HG03159 (cell line): Measurements from ENCODE around the gene EWSR1.
"Not testable (repeated sequence)": the region's sequence is repeated elsewhere in the genome, so short reads cannot be mapped to it uniquely, and the experiment has no call there.

Experiments
- ATAC-seq: cut with Tn5 transposase; IDR thresholded peaks from one replicate; pipeline ENCODE4 v1.9.1; 2021; ENCODE audit warnings: mild to moderate bottlenecking, moderate library complexity; ENCODE audit not compliant: unreplicated experiment

The EWSR1 gene

DNA sequence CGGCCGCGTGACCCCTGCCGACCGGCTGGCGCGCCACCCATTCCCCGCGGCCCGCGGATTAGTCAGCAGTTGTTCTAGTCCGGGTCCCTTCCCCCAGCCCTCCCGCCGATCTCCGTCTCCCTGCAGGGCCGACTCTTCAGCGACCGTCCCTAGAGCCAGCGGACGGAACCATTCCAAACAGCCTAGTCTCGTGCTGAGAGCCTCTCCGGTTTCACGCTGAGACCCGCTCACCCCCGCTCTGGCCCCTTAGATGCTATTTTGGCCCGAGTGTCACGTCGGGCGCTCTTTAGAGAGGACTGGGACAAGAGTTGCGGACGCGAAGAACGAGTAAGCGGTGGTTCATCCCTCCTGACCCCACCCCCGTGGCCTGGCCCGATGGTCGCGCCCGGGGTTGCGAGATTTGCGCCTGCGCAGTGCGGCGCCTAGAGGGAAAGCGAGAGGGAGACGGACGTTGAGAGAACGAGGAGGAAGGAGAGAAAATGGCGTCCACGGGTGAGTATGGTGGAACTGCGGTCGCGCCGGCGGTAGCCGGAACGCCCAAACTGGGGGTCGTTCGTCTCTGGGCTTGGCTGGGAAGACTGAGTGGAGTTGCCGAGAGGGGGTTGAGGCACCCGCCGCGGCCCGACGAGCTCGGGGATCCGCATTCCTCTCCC lies at the start of gene EWSR1, which contains the start of gene RHBDD3:
Gene EWSR1 (plus strand): TSS at position 411 of the 653 bp plus-strand sequence. CDS start 69 bp downstream, at position 480.
Gene RHBDD3 (minus strand): TSS at position 124 of the 653 bp plus-strand sequence. CDS start 2,355 bp downstream, outside the sequence.
- ATAC-seq, result peak; percentile 79

- ATAC-seq, result no peak
These were observed 49.2 kb upstream of the EWSR1 start for GRCh38 chr22:29218758-29219408.

GRCh38 chr22:29219409-29219782 lies 48.7 kb upstream of the EWSR1 start:
- not testable (repeated sequence) for ATAC-seq

GRCh38 chr22:29219881-29220670 lies 48.0 kb upstream of the EWSR1 start:
- no peak for ATAC-seq

DNA sequence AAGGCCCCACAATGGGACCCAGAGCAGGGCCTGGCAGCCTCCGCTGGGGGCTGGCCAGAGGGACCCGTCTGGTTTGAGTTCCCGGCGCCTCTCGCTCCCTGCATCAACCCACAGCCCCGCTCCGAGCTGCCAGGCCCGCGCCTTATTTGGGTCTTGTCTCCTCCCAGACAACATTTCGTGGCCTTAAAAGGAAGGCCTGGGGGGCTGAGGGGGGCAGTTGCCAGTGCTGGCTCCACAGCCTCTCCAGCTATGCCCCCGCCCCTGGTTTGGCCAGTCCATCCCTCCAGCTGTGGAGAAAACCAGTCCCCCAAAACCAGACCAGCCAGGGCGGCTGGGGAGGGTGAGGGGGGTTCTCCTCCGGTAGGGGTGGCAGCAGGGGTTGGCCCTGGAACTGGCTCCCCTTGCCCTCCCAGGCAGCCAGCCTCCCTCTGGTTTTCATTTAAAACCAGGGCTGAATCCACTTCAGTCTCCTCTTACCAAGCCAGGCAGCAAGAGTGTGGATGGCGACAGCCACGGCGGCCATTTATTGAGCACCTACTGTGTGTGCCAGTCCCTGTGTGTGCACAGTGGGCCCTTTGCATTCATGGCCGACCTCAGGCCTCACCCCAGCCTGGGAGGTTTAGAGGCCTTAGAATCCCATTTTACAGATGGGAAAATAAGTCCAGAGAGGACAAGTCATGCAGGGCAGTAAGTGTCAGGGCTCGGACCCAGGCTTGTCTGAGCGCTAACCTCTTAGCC lies 43.8 kb upstream of the EWSR1 start:
- no peak for ATAC-seq

GRCh38 chr22:29224859-29225410 lies 43.1 kb upstream of the EWSR1 start:
- no peak for ATAC-seq

GRCh38 chr22:29225422-29226090 lies 42.5 kb upstream of the EWSR1 start:
- no peak for ATAC-seq

DNA sequence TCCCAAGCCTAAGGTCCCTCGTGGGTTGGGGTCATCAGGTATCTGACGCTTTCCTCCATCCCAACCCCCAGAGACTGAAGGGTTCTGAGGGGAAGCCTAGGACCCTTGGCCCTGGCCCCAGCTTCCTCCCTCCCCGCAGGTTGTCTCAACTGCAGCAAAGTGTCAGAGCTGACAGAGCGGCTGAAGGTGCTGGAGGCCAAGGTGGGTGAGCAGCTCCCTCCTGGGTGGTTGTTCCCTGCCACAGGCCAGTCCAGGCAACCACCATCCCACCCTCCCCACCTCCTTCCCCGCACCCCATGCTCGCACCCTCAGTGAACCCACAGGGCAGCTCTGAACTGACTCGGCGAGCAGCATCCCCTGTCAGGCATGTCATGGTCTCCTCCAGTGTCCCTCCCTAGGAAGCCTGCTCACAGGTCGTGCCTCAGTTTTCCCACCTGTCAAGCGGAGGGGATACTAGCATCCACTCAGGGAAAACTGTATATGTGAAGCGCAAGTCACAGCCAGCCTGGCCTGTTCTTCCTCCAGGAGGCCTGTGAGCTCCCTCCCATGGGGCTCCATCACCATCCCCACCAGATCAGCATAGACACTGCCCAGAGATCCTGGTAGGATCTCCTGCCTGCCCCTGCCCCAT lies 41.6 kb upstream of the EWSR1 start:
- no peak for ATAC-seq

GRCh38 chr22:29230972-29231875 lies 36.8 kb upstream of the EWSR1 start:
- no peak for ATAC-seq

GRCh38 chr22:29231971-29232959 lies 35.8 kb upstream of the EWSR1 start:
- ATAC-seq, result no peak

GRCh38 chr22:29233277-29233877 lies 34.7 kb upstream of the EWSR1 start:
- ATAC-seq, result no peak

GRCh38 chr22:29240481-29240880 lies 27.6 kb upstream of the EWSR1 start:
- ATAC-seq, result not testable (repeated sequence)

- no peak for ATAC-seq
These were observed 24.1 kb upstream of the EWSR1 start for GRCh38 chr22:29243874-29244446.

- no peak for ATAC-seq
These were observed 23.1 kb upstream of the EWSR1 start for GRCh38 chr22:29244785-29245625.

DNA sequence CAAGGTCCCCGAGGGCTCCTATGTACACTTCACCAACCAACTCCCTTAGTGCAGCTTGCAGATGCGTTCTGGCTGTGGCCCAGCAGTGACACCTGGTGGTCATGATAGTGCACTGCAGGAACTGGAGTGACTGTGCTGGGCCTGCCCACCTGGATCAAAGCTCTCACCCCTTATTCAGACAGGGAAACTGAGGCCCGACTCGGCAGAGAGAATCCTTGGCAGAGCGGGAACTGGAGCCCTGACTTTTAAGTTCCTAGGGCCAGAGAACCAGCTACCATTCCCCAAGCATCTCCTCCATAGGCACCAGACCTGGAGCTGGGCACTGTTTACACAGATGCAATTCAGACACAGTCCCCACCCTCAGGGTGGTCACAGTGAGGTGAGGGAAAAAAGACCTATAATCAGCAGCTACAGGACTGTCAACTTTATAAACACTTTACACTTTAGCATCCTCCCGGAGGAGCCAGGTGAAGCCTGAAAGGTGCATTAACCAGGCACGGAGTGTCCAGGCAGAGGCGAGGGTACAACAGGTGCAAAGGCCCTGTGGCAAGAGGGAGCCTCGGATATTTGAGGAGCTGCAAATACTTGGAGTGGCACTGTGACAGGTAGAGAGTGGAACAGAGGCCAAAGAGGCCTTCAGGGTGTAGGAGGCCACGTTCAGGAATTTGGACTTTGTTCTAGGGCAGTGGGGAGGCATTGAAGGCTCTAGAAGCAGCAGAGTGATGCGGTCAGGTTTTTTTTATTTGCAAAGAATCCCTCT lies 22.3 kb upstream of the EWSR1 start:
- ATAC-seq, result no peak
